Stimulated activated CD8-positive, alpha-beta memory T cell treated with anti-CD3 and anti-CD28 coated beads, Interleukin-4, amount 100 ng/mL, for 48 hours (primary cell): ENCODE results near the gene NCAN.
"Not testable (repeated sequence)": the region's sequence is repeated elsewhere in the genome, so short reads cannot be mapped to it uniquely, and the experiment has no call there.

ENCODE experiments used
- DNase-seq: peaks from one replicate; pipeline ENCODE4 v3.0.0-alpha.2; 2020

The NCAN gene

DNA sequence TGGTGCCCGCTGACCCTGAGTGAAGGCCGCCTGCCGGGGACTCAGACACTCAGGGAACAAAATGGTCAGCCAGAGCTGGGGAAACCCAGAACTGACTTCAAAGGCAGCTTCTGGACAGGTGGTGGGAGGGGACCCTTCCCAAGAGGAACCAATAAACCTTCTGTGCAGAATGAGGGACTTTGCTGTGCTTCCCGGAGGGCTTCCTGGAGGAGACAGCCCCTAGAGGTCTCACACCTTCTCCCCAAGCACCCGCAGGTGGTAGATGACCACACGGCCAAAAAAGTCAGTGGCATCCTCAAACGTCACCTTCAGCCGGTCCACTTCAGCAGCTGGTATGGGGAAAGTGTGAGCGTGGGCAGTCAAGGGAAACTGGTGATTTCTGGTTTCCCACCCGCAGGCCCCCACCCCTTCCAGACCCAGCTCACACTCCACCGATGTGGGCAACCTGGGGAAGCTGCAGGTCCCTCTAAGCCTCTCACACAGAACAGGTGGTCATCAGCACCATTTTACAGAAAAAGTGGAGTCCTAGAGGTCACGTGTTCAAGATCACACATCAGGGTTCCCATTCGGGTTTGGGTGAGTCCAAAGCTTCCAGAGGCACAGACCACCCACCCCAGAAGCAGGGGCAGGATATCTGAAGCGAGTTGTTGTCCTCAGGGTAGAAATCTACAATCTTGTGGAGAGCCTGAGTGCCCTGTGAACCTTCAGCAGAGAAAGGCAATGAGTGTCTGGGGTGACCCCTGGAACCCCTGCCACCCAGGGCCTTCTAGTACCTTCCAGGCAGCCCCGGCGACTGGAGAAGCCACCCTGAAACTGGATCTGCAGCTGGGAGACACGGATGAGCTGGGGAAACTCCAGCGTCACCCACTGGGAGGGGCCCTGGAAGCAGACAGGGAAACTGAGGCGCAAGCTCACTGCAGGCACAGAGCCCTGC is 9.8 kb upstream of the NCAN start:
- DNase-seq = no peak

DNA sequence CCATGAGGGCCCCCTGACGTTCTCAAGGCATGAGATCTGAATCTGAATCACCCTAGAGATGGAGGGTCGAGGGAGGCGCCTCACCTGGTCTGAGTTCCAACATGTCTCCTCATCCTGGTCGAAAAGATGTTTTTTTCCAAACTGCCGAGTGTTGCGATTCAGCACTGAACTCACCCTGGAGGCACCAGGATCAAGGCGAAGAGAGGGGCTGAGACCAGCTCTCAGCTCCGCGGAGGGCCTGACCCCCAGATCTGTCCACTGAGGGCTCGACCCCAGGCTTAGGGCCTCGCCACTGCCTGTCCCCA is 9.1 kb upstream of the NCAN start:
- DNase-seq = no peak

DNA sequence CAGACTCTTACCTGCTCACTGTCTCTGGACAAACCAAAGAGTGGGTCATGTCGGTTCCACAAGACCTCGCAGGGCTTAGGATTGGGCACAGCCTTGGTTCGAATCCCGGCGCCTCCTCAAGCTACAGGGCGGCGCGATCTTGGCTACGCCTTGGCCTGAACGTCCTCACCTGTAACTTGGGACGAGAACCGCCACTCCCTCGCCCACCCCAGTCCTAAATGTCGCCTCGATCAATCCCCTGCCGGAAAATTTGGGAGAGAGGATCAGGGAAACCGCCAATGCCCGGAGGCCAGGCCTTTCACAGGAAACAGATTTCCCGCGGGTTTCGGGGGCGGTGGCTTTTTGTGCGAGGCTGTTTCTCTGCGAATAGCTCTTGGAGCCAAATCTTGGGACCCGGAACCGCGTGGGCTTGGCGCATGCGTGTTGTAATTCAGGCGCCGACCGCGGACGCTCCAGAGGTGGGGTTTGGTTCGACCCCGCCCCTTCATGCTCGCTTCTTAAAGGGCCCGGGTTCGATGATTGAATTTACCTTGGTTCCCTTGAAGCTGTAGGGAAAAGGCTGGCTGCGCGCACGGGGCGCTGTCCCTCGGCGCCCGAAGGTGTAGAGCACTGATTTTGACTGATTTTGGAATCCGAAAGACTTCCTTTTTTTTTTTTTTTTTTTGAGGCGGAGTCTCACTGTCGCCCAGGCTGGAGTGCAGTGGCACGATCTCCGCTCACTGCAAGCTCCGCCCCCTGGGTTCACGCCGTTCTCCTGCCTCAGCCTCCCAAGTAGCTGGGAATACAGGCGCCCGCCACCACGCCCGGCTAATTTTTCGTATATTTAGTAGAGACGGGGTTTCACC is 8.5 kb upstream of the NCAN start, which contains the start of gene NR2C2AP:
Gene NR2C2AP, minus strand, starts transcription at position 403 of the 845 bp plus-strand sequence. Its CDS starts 354 bp downstream, at position 49.
- DNase-seq = peak; percentile 96

DNA sequence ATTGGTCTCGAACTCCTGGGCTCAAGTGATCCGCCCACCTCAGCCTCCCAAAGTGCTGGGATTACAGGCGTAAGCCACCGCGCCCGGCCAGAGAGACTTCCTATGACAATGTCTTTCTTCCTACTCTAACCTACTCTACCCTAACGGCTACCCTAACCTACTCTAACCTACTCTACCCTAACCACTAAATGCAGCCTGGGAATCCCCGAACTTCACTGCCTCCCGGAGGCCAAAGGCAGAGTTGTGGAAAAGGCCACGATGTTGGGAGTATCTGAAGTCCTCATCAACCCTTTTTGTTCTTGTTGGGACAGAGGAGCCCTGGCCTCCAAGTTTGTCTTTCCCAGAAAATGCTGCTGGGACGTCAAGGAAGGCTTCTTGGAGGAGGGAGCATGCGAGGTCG is 7.6 kb upstream of the NCAN start:
- no peak for DNase-seq

DNA sequence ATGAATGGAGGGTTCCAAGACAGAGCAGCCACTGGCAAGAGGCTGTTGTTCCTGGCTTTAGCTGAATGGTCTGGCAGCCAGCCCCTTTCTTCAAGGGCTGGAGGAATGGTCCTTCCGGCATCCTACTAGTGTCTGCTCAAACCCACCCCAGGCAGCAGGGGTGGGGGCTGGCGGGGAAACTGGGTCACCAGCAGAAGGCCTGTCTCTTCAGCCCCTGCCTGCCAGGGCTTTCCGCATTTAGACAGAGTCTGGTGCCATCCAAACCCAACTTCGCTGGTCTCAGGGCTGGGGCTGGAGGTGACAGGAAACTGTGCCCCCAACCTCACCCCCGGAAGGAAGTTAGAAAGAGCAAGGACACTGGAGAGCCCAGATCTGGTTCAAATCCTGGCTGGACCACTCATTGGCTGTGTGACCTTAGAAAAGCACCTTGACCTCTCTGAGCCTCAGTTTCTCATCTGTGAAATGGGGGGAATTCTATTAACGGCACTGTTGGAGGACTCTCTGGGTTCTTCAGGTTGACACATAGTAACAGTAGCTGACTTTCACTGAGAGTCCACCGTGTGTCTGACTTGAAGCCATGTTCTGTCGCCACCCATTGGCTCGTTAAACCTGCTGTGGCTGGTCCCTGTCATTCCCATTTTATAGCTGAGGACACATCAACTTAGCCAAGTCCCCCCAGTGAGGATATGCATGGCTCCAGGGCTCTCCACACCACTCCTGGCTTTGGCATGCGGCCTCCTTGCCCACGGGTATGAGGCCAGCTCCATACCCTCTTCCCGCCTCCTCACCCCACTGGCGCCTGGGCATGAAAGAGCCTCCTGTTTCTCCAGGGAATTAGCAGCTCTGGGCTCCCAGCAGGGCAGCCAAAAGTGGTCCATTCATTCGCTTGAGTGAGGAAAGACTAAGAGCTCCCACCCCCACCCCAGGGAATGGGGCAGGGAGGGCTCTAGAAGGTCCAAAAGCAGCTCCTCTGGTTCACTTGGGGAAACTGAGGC is 6.0 kb upstream of the NCAN start:
- no peak for DNase-seq

DNA sequence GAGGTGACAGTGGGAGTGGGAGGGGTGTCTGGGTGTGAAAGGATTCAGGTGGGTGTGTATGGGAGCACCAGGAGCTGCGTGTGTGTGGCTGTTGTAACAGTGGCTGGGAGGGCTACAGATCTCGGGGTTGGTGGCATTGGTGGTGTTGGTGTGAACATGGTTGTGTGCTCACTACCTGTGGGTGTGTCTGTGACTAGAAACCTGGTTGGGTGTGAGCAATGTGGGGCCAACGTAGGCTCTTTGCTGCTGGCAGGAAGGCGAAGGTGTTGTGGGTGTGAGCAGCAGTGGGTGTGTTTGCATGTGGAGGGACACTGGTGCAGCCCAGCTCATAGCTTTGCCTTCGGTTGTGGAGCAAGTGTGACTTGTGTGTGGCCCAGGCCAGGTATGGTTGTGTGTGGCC is 4.8 kb upstream of the NCAN start:
- DNase-seq = no peak

DNA sequence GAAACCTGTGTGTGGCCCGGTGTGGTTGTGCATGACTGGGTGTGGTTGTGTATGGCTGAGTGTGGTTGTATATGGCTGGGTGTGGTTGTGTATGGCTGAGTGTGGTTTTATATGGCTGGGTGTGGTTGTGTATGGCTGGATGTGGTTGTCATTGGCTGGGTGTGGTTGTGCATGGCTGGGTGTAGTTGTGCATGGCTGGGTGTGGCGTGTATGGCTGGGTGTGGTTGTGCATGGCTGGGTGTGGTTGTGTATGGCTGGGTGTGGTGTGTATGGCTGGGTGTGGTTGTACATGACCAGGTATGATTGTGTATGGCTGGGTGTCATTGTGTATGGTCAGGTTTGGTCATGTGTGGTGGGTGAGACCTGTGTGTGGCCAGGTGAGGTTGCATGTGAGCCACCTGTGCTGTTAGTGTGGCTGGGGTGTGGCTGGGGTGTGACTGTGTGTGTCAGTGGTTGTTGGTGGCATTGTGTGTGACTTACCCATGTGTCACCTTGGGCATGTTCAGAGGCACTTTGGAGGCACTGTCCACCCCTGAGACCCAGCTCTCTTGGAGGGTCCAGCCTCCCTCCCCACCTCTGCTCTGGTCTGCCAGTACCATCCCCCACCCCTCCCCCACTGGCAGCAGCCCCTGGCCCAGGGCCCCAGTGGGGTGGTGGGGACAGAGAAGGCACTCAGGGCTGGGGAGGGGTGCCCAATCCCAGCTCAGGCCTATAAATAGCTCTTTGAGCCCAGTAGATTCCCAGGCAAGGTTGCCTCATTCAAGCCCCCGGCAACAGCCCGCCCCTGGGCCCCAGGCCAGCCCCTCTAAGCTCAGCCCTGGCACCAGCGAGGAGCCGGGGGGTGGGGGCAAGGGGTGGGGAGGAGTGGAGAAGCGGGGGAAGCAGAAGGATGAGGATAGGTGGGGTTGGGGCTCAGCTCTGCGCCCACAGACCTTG is 3.9 kb upstream of the NCAN start:
- DNase-seq = no peak

DNA sequence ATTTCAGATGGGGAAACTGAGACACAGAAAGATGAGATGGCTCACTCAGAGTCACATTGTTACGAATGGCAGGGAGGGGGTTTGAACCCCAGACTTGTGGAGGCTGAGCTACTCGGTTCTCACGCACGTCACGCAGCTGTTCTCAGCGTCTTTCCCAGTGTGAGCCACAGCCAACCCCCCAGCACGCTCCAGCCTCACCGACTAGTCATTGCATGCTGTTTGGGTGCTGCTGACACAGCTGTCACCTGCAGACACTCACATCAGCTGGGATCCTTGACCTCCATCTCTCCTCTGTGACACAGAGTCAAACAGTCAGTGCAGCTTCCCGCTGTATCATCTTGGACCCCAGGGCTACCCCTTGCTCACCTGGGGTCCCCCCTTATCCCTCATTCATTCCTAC is 2.4 kb upstream of the NCAN start:
- DNase-seq = no peak

DNA sequence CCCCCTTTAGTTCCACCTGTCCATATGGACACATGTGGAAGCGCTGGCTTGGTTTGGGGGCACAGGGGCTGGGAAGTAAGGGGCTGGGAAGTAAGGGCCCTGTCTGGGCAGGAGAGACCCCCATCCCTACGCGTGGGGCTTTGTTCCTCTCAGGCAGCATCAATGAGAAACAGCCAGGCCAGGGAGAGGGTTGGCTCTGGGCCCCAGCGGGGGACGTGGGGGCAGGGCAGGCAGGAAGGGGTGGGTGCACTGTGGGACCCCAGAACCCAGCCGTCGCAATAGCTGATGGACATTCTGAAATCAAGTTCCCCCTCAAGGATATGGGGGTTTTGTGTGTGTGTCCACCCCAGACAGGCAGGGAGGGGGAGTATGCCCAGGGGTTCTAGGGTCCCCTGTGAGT is 1.2 kb downstream of the NCAN start:
- no peak for DNase-seq

DNA sequence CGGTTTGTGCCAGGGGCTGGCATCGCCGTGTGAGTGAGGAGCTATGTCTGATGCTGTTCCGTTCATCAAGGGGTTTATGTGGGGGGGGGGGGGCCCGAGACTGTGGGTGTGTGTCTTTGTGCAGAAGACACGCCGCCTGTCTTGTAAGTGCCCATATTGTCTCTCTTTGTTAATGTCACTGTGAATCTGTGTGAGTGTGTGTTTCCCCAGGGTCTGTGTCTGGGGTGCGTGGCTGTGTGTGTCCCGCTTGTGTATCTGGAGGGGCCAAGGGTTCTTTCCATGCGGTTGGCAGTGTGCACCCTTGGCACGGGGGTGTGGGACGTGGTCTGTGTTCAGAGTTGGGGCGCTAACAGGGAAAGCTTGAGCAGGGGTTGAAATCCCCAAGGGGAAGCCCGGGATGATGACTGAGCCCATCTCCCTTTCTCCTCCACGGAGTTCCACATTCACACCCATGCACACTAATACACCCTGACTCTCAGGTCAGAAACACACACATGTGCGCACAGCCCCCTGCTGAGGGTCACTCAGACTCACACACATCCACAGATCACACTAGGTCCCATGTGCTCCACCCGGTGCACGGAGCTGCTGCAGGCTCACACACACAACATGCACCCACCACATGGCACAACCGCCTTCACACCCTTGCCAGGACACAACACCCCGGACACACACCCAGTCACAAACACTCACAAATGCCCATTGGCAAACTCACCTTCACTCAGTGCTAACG is 1.8 kb downstream of the NCAN start:
- DNase-seq = no peak

DNA sequence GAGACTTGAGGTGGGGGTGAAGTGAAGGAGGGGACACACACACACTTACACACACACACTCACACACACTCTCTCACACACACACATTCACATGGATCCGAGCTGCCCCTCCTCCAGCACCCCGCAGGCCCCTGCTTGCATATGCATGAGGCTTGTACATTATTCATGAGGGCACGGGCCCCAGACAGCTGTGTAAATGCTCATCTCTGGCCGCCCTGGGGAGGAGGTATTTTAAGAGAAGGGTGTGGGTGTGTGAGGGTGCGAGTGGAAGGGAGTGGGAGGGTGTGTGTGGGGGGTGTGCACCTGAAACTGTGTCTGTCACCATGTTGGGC is 2.4 kb downstream of the NCAN start:
- DNase-seq = no peak

DNA sequence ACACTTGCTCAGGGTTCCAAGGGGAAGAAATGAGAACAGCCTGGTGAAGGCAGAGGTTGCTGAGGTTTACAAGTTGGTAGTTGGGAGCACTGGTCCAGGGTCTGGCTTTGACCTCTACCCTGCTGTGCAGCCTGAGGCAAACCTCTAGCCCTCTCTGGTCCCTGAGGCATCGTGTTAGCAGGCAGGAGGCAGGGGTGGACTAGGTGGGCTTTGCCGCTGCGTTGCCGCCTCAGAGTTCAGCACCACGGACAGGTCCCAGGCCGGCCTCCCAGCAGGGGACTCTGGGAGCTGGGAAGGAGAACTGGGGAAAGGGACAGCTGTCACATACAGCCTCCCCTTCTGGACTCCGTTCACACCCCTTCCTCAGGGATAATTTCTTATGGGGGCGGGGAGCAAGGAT is 3.1 kb downstream of the NCAN start:
- DNase-seq = peak; percentile 68

DNA sequence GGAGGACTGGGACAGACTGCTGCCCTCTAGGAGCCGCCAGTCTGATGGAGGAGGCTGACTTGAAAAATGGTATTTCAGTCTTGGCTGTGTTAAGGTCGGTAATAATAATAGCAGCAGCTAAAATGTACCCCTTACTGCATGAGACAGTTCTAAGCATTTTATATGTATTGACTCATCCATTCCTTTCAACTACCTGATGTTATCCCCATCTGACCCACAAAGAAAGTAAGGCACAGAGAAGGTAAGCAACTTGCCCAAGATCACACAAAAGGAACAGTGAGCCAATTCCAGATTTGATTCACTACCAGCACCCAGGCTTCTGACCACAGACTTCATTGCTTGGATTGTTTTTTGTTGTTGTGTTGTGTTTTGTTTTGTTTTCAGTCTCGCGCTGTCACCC is 4.0 kb downstream of the NCAN start:
- no peak for DNase-seq

DNA sequence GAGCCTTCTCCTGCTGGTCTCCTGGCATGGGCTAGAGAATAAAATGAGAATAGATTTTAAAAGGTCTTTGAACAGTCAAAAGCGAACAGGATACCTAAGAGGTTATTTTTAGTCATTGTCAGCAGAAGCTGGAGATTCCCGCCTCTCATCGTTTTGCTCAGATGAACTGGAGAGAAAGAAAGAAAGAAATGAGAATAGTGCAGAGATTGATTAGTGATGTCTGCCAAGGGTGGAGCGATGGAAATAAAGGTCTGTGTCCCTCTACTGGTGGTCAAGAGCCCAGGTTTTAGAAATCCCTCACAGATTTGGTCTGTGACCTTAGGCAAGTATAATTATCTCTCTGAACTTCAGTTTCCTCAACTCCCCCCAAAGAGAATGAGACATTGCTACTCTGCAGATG is 5.3 kb downstream of the NCAN start:
- DNase-seq = no peak

DNA sequence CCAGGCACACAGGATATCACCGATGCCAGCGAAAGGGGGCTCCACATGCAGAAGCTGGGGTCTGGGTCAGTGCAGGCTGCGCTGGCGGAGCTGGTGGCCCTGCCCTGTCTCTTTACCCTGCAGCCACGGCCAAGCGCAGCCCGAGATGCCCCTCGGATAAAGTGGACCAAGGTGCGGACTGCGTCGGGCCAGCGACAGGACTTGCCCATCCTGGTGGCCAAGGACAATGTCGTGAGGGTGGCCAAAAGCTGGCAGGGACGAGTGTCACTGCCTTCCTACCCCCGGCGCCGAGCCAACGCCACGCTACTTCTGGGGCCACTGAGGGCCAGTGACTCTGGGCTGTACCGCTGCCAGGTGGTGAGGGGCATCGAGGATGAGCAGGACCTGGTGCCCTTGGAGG is 7.2 kb downstream of the NCAN start:
- DNase-seq = no peak

DNA sequence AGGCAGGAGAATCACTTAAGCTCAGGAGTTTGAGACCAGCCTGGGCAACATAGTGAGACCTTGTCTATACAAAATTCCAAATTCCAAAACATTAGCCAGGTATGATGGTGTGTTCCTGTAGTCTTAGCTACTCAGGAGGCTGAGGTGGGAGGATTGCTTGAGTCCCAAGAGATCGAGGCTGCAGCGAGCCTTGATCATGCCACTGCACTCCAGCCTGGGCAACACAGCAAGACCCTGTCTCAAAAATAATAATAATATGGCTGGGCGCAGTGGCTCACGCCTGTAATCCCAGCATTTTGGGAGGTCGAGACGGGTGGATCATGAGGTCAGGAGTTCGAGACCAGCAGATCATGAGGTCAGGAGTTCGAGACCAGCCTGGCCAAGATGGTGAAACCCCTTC is 9.2 kb downstream of the NCAN start:
- DNase-seq = not testable (repeated sequence)

DNA sequence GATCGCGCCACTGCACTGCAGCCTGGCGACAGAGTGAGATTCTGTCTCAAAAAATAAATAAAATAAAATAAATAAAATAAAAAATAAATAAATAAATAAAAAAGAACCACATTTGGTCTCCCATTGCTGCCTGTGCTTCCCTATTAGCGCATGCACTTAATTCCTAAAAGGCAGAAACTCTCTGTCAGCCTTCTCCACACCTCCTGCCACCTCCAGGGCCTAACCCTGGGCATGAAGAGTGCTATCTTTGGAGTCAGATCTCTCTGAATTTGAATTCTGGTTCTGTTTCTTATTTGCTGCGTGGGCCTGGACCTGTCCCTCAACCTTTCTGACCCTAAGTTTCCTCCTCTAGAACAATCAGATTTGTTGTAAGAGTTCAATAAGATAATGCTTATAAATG is 11.3 kb downstream of the NCAN start:
- DNase-seq = no peak

DNA sequence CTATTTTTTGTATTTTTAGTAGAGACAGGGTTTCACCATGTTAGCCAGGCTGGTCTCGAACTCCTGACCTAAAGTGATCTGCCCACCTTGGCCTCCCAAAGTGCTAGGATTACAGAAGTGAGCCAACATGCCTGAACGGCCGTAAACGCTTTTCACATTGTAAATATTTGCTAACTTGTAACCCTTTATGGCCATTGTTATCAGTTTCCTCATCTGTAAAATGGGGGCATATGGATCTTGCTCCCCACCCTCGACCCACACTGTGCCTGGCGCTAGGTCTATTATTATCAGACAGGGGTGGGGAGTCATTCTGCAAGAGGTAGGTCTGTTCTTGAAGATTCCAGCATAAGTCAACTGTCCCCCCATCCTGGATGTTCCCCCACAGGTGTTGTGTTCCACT is 11.9 kb downstream of the NCAN start:
- DNase-seq = no peak

DNA sequence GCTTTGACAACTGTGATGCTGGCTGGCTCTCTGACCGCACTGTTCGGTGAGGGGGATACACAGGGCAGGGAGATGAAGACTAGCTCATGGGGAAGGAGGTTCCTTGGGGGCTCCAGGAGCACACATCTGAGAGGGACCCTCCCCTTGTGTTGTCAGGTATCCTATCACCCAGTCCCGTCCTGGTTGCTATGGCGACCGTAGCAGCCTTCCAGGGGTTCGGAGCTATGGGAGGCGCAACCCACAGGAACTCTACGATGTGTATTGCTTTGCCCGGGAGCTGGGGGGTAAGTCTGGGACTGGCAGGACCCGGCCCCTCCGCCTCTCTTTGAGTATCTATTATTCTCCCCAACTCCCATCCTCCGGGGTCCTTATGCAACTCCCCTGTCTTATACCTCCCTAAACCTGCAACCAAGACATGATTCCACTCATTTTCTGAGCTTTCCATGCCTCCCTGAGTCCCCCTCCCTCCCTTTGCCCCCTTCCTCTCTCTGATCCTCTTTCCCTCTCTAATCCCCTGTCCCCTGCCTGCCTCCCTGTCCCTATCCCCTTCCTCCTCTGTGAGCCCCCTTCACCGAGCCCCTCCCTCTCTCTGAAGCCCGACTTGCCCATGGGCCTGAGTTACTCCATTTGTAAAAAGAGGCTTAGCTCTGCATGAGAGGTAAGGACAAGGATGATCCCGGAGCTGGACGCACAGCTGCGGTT is 12.5 kb downstream of the NCAN start:
- no peak for DNase-seq

DNA sequence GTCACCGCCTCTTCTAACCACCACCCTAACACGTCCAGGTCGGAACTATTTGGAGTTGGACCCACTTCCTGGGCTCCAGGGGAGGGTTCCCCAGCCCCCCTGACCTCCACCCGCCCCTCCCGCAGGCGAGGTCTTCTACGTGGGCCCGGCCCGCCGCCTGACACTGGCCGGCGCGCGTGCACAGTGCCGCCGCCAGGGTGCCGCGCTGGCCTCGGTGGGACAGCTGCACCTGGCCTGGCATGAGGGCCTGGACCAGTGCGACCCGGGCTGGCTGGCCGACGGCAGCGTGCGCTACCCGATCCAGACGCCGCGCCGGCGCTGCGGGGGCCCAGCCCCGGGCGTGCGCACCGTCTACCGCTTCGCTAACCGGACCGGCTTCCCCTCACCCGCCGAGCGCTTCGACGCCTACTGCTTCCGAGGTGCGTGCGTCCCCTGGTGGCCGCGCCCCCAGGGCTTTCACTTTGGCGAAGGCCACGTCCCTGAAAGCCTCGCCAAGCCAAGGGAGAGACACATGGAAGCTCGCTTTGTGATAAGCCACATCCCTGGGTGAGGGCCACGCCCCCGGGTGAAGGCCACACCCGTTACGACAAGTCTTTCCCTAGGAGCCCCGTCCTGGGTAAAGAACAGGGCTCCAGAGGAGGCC is 13.2 kb downstream of the NCAN start:
- DNase-seq = peak; percentile 80
